Measurements from ENCODE around the gene UBE2L5. TPM values are rescaled to one million over a fixed set of nuclear protein-coding genes. Genes with fewer than 3 reads are reported as not detected.

Gene UBE2L5
- total RNA-seq, 4 donors from 2014 or later, result 0.31 TPM; not detected in 3

- Histone ChIP-seq H3K27me3 (no peaks in the 10 kb centered on the region), H3K27ac (no peak overlapping the region)
Measured at GRCh38 chr13:30377312-30377685, 45.0 kb upstream of the UBE2L5 start.

DNA sequence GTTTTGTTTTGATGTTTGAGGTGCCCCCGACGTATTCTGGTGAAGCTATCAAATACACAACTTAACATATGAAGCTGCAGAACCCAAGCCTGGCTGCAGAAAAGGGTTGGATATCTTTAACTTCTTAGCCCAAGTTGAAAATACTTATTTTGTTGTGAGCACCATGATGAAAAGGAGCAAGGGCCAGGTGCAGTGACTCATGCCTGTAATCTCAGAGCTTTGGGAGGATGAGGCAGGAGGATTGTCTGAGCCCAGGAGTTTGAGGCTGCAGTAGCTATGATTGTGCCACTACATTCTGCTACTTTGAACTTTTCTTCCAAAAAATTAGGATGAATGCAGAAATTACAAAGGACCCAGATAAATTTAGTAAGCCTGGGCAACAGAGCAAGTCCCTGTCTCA, 44.1 kb upstream of the UBE2L5 start:
- no peaks in the 10 kb centered on the region for H3K36me3 ChIP-seq
- 92% methylated on average over 2 of the region's 2 CpGs; no CpG with 5 or more reads in 1 of the 2 donors for WGBS, 2 donors (ENCODE audit: low coverage in 1 of 2)
- H3K9me3 ChIP-seq, result no peaks in the 10 kb centered on the region
- TF ChIP-seq POLR2AphosphoS5 (IDR thresholded peaks at IDR 0.05) (no peak), CTCF (IDR thresholded peaks at IDR 0.05) (no peak), POLR2A (IDR thresholded peaks at IDR 0.05) (no peak), EP300 (IDR thresholded peaks at IDR 0.05) (no peak)
- H3K27ac ChIP-seq, result no peak overlapping the region
- H3K4me1 ChIP-seq, result no peaks in the 10 kb centered on the region
- H3K4me3 ChIP-seq, result no peak overlapping the region
- H3K27me3 ChIP-seq, result no peaks in the 10 kb centered on the region
- ATAC-seq, result no peak

More at GRCh38 chr13:30377312-30377685, 45.0 kb upstream of the UBE2L5 start:
- Histone ChIP-seq H3K4me1 (no peaks in the 10 kb centered on the region), H3K36me3 (no peaks in the 10 kb centered on the region), H3K9me3 (no peaks in the 10 kb centered on the region), H3K4me3 (no peak overlapping the region)
- TF ChIP-seq EP300 (IDR thresholded peaks at IDR 0.05) (no peak), POLR2A (IDR thresholded peaks at IDR 0.05) (no peak), CTCF (IDR thresholded peaks at IDR 0.05) (no peak), POLR2AphosphoS5 (IDR thresholded peaks at IDR 0.05) (no peak)
- WGBS, 2 donors (ENCODE audit: low coverage in 1 of 2), result 64 to 94% methylated on average over 2 of the region's 2 CpGs
- no peak for ATAC-seq

GRCh38 chr13:30381049-30381448, 41.2 kb upstream of the UBE2L5 start:
- Histone ChIP-seq H3K27me3 (no peaks in the 10 kb centered on the region), H3K27ac (no peak overlapping the region), H3K36me3 (no peaks in the 10 kb centered on the region), H3K4me1 (no peaks in the 10 kb centered on the region), H3K9me3 (no peaks in the 10 kb centered on the region), H3K4me3 (no peak overlapping the region)
- TF ChIP-seq POLR2A (IDR thresholded peaks at IDR 0.05) (no peak), EP300 (IDR thresholded peaks at IDR 0.05) (no peak), POLR2AphosphoS5 (IDR thresholded peaks at IDR 0.05) (no peak), CTCF (IDR thresholded peaks at IDR 0.05) (no peak)
- 88 to 89% methylated on average over 1 to 2 of the region's 2 CpGs for WGBS, 2 donors (ENCODE audit: low coverage in 1 of 2)
- ATAC-seq, result no peak

DNA sequence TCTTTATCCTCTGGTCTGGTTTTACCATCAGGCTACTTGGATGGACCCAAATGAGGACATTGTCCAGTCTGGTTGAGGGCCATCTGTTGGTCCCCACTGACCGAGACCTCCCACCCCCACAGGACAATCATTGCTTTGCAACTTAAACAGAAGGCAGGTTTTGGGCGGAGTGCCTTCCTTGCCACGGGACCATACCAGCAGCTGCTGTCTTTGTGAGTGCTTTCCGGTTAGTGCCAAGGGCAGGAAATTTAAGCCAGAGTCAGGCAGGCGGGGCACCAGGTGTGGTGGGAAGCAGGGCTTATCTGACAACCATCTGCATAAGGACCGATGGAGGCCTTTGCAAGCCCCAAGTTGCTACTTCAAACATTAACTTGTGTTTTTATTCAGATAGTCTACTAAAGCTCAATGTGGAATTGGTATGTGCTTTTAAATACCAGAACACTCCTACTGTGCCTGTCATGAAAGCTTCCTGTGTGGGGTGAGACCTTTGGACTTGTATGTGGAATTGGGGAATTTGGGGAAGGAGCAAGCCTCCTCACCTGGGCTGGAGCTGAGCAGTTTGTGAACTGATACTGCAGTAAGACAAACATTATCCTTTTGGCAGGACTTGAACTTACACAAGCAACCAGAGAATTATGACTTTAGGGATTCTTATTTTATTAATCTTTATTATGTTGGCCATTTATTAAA, 39.3 kb upstream of the UBE2L5 start:
- no peak for ATAC-seq
- Histone ChIP-seq H3K27me3 (no peaks in the 10 kb centered on the region), H3K4me3 (no peak overlapping the region), H3K36me3 (no peaks in the 10 kb centered on the region), H3K4me1 (no peaks in the 10 kb centered on the region), H3K9me3 (no peaks in the 10 kb centered on the region), H3K27ac (no peak overlapping the region)
- WGBS, 2 donors (ENCODE audit: low coverage in 1 of 2), result 90 to 100% methylated on average over 1 to 5 of the region's 6 CpGs
- no peak for TF ChIP-seq POLR2AphosphoS5 (IDR thresholded peaks at IDR 0.05)
- no peak for TF ChIP-seq CTCF (IDR thresholded peaks at IDR 0.05)
- TF ChIP-seq POLR2A (IDR thresholded peaks at IDR 0.05), result no peak
- TF ChIP-seq EP300 (IDR thresholded peaks at IDR 0.05), result no peak
